HEK293 (cell line): ENCODE measurements around the gene LAMB2.

Source experiments
- KLF8 ChIP-seq: fragments of 450-650 bp; formaldehyde crosslinking; IDR thresholded peaks from 2 replicates; pipeline ENCODE4 v1.5.1; 2016; ENCODE audit warnings: missing biosample characterization, missing genetic modification characterization
- MEIS1 ChIP-seq: sonication (generic); formaldehyde crosslinking; IDR thresholded peaks from 2 replicates; pipeline ENCODE4 v1.8.1; 2022; ENCODE audit warnings: missing genetic modification reagents, mild to moderate bottlenecking, borderline replicate concordance
- OSR2 ChIP-seq: fragments of 450-650 bp; formaldehyde crosslinking; IDR thresholded peaks from 2 replicates; pipeline ENCODE4 v1.5.1; 2016; ENCODE audit warnings: missing biosample characterization, missing genetic modification characterization
- SP2 ChIP-seq: fragments of 450-650 bp; formaldehyde crosslinking; IDR thresholded peaks from 2 replicates; pipeline ENCODE4 v1.5.1; 2016; ENCODE audit warnings: missing biosample characterization, missing genetic modification characterization
- ZNF114 ChIP-seq: fragments of 450-650 bp; formaldehyde crosslinking; IDR thresholded peaks from 2 replicates; pipeline ENCODE4 v1.5.0; 2017; ENCODE audit warnings: missing biosample characterization, missing genetic modification characterization
- ZNF157 ChIP-seq: fragments of 450-650 bp; formaldehyde crosslinking; IDR thresholded peaks from 2 replicates; pipeline ENCODE4 v1.5.1; 2016; ENCODE audit warnings: missing biosample characterization, missing genetic modification characterization
- ZNF302 ChIP-seq: fragments of 450-650 bp; formaldehyde crosslinking; IDR thresholded peaks from 2 replicates; pipeline ENCODE4 v1.5.1; 2016; ENCODE audit warnings: missing biosample characterization, missing genetic modification characterization, low read depth
- ZNF391 ChIP-seq: fragments of 450-650 bp; formaldehyde crosslinking; IDR thresholded peaks from 2 replicates; pipeline ENCODE4 v1.5.1; 2016; ENCODE audit warnings: low read depth, missing biosample characterization, missing genetic modification characterization, borderline replicate concordance
- ZNF473 ChIP-seq: fragments of 450-650 bp; formaldehyde crosslinking; IDR thresholded peaks from 2 replicates; pipeline ENCODE4 v1.5.1; 2017; ENCODE audit warnings: missing biosample characterization, missing genetic modification characterization
- ZNF510 ChIP-seq: fragments of 450-650 bp; formaldehyde crosslinking; IDR thresholded peaks from 2 replicates; pipeline ENCODE4 v1.5.1; 2018; ENCODE audit warnings: mild to moderate bottlenecking, missing genetic modification characterization, missing biosample characterization; ENCODE audit not compliant: insufficient replicate concordance
- TF ChIP-seq, protein P1 (sequence below): IDR thresholded peaks from 2 replicates; pipeline ENCODE4 v1.6.1; 2011; ENCODE audit warnings: mild to moderate bottlenecking, low read depth, low read length, borderline replicate concordance
- TF ChIP-seq, protein P2 (sequence below): fragments of 450-650 bp; formaldehyde crosslinking; IDR thresholded peaks from 2 replicates; pipeline ENCODE4 v1.5.1; 2016; ENCODE audit warnings: missing biosample characterization, missing genetic modification characterization
- TF ChIP-seq, protein P3 (sequence below): fragments of 450-650 bp; formaldehyde crosslinking; IDR thresholded peaks from 2 replicates; pipeline ENCODE4 v1.5.1; 2016; ENCODE audit warnings: missing biosample characterization, missing genetic modification characterization
- TF ChIP-seq, protein P4 (sequence below): fragments of 450-650 bp; formaldehyde crosslinking; IDR thresholded peaks from 2 replicates; pipeline ENCODE4 v1.5.1; 2016; ENCODE audit warnings: missing biosample characterization, missing genetic modification characterization

DNA sequence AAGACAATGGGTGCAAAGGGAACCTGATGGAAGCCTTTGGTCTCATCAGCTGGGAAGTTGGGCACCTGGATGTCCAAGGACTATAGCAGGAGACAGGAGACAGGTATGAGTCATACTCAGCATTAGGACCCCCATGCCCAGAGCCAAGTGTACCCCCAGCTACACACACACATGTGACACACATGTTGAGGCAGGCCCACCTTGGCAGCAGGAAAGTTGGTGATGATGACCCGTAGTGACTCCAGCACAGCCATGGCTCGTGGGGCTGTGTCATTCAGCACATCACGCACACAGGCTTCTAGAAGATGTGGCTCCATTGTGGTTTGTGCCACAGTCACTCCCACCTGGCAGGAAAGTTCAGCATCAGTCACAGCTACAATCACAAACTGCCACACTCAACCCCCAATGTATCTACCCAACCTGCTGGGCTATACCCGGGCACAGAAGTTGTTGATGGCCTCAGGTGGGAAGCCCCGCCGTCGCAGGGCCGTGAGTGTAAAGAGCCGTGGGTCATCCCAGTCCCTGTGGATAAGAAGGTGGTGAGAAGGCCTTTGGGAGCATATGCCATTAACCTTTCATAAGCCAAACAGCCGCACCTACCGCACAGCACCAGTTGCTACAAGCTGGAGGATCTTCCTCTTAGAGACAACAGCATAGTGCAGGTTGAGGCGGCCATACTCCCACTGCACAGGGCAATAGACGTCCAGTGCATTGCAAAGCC, 33.8 kb downstream of the LAMB2 start:
- TF ChIP-seq ZNF157 (tag by site-specific recombination), result no peak
- no peak for TF ChIP-seq KLF8 (tag by site-specific recombination)
- TF ChIP-seq ZNF473 (tag by site-specific recombination), result no peak
- TF ChIP-seq, protein P1, sequence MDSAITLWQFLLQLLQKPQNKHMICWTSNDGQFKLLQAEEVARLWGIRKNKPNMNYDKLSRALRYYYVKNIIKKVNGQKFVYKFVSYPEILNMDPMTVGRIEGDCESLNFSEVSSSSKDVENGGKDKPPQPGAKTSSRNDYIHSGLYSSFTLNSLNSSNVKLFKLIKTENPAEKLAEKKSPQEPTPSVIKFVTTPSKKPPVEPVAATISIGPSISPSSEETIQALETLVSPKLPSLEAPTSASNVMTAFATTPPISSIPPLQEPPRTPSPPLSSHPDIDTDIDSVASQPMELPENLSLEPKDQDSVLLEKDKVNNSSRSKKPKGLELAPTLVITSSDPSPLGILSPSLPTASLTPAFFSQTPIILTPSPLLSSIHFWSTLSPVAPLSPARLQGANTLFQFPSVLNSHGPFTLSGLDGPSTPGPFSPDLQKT, result no peak
- no peak for TF ChIP-seq ZNF510
- TF ChIP-seq ZNF391 (tag by site-specific recombination), result no peak
- TF ChIP-seq, protein P2, sequence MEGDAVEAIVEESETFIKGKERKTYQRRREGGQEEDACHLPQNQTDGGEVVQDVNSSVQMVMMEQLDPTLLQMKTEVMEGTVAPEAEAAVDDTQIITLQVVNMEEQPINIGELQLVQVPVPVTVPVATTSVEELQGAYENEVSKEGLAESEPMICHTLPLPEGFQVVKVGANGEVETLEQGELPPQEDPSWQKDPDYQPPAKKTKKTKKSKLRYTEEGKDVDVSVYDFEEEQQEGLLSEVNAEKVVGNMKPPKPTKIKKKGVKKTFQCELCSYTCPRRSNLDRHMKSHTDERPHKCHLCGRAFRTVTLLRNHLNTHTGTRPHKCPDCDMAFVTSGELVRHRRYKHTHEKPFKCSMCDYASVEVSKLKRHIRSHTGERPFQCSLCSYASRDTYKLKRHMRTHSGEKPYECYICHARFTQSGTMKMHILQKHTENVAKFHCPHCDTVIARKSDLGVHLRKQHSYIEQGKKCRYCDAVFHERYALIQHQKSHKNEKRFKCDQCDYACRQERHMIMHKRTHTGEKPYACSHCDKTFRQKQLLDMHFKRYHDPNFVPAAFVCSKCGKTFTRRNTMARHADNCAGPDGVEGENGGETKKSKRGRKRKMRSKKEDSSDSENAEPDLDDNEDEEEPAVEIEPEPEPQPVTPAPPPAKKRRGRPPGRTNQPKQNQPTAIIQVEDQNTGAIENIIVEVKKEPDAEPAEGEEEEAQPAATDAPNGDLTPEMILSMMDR (tag by site-specific recombination), result no peak
- no peak for TF ChIP-seq ZNF302 (tag by site-specific recombination)
- TF ChIP-seq, protein P3, sequence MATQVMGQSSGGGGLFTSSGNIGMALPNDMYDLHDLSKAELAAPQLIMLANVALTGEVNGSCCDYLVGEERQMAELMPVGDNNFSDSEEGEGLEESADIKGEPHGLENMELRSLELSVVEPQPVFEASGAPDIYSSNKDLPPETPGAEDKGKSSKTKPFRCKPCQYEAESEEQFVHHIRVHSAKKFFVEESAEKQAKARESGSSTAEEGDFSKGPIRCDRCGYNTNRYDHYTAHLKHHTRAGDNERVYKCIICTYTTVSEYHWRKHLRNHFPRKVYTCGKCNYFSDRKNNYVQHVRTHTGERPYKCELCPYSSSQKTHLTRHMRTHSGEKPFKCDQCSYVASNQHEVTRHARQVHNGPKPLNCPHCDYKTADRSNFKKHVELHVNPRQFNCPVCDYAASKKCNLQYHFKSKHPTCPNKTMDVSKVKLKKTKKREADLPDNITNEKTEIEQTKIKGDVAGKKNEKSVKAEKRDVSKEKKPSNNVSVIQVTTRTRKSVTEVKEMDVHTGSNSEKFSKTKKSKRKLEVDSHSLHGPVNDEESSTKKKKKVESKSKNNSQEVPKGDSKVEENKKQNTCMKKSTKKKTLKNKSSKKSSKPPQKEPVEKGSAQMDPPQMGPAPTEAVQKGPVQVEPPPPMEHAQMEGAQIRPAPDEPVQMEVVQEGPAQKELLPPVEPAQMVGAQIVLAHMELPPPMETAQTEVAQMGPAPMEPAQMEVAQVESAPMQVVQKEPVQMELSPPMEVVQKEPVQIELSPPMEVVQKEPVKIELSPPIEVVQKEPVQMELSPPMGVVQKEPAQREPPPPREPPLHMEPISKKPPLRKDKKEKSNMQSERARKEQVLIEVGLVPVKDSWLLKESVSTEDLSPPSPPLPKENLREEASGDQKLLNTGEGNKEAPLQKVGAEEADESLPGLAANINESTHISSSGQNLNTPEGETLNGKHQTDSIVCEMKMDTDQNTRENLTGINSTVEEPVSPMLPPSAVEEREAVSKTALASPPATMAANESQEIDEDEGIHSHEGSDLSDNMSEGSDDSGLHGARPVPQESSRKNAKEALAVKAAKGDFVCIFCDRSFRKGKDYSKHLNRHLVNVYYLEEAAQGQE, result no peak
- no peak for TF ChIP-seq OSR2 (tag by site-specific recombination)
- TF ChIP-seq, protein P4, sequence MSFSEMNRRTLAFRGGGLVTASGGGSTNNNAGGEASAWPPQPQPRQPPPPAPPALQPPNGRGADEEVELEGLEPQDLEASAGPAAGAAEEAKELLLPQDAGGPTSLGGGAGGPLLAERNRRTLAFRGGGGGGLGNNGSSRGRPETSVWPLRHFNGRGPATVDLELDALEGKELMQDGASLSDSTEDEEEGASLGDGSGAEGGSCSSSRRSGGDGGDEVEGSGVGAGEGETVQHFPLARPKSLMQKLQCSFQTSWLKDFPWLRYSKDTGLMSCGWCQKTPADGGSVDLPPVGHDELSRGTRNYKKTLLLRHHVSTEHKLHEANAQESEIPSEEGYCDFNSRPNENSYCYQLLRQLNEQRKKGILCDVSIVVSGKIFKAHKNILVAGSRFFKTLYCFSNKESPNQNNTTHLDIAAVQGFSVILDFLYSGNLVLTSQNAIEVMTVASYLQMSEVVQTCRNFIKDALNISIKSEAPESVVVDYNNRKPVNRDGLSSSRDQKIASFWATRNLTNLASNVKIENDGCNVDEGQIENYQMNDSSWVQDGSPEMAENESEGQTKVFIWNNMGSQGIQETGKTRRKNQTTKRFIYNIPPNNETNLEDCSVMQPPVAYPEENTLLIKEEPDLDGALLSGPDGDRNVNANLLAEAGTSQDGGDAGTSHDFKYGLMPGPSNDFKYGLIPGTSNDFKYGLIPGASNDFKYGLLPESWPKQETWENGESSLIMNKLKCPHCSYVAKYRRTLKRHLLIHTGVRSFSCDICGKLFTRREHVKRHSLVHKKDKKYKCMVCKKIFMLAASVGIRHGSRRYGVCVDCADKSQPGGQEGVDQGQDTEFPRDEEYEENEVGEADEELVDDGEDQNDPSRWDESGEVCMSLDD (tag by site-specific recombination), result no peak
- TF ChIP-seq MEIS1 (CRISPR knock-in tag), result no peak
- no peak for TF ChIP-seq ZNF114 (tag by site-specific recombination)
- TF ChIP-seq SP2, result no peak
